Right forelimb (tissue), 1 donor: ENCODE results near the gene EXOC4.

Source experiments
- DNase-seq: peaks from one replicate; pipeline ENCODE4 v3.0.0-alpha.2; 2018

EXOC4 gene

DNA sequence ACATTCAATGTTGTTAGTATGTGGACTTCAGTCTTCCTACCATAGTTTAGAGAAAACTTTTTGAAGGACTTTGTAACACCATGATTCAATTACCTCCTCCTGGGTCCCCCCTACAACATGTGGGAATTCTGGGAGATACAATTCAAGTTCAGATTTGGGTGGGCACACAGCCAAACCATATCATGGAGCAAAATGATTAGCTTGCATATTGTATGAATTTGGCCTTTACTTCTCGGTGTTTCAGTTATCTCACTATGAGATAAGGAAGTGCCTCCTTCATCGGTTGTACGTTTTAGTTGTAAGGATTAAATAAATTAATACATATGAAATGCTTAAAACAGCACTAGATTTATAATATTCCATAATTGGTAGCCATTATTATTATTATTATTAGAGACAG, 428.7 kb downstream of the EXOC4 start:
- DNase-seq, result no peak

DNA sequence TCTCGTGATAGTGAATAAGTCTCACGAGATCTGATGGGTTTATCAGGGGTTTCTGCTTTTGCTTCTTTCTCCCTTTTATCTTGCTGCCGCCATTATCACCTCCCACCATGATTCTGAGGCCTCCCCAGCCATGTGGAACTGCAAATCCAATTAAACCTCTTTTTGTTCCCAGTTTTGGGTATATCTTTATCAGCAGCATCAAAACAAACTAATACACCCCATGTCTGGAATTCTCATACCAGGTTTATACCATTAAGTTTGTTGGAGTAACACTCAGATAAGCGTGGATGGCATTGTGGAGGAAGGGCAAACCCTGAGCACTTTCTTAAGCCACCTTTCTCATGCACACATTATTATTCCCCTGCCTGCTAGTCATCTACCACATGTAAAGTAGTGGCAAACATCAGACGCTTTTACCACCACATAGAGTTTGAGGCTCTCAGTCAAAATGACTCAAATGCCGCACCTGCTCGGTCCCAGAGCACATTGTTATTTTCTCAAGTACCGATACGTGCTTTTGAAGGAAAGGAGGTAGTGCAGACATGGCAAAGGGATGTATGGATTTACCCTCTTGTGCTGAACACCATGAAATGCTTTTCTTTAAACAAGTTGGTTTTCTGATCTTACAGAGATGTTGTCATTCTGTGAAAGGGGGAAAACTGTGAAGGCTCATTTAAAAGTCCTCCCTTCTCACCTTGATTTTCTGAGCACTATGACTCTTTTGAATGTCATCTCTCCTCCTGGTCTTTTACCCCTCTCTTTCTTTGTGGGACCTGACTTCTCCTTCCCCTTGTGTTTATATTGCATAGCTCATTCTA, 429.7 kb downstream of the EXOC4 start:
- DNase-seq, result no peak

DNA sequence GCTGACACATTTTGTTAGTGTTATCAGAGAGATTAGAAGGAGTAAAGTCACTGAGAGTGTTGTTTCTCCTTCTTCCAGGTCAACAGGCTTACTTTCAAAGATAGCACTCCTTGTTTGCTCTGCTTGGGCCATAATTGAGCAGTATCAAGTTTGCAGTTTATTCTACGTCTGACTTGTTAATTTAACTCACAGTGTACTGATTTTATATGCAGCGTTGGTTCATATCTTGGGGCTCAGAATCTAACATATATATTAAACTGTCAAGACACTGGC, 430.2 kb downstream of the EXOC4 start:
- no peak for DNase-seq

DNA sequence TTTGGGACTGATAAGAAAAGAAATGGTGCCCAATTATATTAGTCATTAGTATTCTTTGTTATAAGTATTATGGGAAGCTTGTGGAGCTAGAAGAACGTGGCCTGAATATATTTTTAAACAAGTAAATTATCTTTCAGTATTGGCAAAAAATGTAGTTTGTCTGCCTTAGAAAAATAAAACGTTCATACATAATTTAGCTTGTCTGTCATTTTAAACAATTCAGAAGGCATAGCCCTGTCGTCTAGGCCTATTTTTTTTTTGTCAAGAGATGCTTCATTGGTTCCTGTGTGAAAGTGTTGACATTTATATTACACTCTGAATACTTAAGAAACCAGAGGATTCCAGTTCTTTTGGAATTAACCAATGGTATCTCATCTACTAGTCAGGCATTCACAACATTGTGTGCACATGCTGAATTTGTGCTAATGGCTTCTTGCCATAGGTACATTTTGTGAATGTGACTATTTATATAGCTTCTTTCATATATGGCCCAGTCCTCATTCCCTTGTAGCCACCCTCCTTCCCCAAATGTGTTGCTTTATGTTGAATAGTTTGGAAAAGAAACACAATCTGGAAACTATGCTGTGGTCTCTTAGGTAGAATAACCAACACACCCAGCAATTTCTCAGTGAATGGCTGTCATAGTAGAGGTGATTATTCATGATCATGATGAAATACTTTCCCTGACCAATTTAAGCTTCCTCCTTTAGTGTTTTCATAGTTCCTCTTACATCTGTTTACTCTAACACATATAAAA, 435.8 kb downstream of the EXOC4 start:
- DNase-seq, result no peak

DNA sequence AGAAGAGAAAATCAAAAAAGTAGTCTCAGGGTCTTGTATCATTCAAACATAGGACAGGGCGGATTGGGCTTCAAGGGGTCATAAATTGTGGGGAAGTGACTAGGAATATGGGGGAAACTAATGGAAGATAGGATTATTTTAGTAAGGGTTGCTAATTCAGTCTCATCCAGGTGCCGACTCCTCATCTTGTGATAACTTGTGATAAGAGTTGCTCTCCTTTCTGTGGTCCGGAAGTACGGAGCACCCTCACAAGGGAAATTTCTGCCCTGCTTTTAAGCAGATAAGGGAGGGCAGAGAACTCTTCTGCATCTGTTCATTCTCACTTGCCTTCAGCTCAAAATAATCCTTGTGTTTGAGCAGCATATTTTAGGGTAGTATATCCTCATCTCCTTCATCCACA, 437.9 kb downstream of the EXOC4 start:
- no peak for DNase-seq

DNA sequence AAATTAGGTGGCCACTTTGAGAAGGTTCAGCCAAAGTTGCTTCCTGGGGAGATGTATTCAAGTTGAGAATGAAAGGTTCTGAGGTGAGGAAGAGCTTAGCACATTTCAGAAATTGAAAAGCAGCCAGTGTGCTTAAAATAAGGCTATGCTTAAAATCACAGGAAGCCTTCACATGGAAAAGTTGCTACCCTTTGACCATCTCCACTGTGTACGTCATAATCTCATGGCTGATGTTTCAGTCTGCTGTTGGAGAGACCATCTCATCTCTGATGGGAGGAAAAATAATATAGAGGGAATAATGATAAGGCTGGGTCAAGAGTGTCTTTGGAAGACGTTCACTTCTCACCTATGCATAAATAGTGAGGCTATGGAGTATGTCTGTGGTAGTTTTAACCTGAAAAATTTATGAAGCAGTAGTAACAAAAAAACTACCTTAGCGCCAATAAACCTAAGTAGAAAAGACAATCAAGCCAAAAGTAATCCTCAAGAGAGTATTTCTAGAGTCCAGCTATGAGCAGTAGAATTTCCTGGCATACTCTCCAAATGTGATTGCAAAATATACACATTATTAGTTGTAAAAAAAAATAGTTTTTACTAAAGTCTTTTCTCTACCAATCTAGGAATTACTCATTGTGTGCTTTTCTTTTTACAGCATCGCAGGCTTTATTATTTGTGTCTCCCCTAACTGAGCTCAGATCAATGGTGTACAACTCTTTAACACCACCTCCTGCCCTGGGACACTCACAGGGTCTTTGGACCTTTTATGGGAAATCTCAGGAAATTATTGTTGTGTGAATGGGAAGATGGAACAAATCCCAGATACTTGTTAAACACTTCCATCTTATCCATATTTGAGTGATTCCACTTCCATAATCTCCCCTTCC, 439.1 kb downstream of the EXOC4 start:
- no peak for DNase-seq

DNA sequence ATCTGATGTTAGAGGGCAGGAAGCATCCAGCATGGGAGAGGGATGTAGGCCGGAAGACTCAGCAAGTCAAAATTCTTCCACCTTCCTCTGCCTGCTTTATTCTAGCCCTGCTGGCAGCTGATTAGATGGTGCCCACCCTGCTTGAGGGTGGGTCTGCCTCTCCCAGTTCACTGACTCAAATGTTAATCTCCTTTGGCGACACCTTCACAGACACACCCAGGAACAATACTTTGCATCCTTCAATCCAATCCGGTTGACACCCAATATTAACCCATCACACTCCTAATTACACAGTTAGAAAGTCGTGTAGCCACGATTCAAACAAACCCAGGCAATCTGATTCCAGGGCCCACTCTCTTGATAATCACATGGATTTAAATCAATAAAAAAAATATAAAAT, 440.4 kb downstream of the EXOC4 start:
- no peak for DNase-seq

DNA sequence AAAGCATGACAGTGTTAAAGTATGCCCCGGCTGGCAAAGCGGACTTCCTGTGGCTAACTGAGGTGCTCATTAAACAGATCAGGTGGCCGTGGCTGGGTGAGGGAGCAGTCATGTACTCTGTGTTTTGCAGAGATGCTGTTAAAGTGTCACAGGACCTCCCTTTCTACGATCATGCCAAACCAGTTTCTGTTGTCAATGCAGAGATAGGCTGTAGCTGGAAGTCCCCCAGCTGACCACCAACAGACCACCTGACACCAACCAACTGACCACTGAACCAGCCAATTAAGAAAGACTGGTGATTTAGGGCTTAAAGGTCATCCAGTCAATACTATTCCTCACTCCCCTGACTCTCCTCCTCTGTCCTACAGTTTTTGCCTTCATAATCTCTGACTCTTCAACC, 443.2 kb downstream of the EXOC4 start:
- DNase-seq, result no peak

DNA sequence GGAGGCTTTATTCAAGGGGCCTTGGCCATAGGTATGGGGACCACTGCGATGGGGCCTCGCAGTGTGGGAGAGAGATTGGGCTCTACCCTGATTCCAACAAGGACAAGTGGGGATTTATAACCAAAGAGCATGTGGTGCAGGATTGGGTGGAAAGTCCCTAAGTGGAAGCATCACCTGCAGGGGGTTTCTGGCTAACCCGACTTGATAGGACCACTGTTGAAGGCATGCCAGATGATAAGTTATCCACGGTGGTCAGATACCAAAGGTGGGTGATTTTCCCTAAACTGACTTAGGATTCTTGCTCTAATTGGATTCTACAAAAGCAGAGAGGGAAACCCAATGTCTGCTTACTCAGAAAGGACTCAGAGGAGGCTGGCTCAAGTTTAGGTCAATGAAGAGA, 444.7 kb downstream of the EXOC4 start:
- no peak for DNase-seq

DNA sequence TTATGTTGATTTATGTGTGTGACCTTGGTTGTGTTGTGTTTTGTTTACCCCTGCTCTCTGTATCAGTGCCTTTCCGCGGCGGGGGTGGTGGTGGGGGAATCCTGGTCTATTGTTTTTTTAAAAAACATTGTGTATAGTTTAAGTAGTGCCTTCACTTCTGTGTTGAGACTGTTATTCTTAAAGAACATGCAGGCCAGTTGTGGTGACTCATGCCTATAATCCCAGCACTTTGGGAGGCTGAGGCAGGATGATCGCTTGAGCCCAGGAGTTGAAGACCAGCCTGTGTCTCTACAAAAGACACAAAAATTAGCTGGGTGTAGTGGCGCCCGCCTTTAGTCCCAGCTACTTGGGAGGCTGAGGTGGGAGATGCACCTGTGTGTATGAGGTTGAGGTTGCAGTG, 445.2 kb downstream of the EXOC4 start:
- DNase-seq, result no peak

DNA sequence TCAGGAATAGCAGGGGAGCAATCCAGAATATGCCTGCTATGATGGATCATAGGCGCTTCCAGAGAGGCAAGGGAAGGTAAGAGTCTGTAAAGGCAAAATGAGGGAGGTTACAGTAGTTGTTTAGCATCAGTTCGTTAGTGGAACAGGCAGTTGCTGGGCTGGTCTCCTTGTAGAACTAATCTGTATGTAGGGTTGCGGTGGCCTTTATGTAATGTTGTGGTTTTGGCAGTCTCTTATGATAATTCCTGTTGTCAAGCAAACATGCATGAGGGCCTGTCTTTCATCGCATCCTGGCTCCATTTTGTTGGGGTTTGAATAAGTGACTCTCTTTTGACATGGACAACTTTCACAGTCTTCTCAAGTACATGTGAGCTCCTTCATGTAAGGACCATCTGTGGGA, 446.5 kb downstream of the EXOC4 start:
- DNase-seq, result no peak

DNA sequence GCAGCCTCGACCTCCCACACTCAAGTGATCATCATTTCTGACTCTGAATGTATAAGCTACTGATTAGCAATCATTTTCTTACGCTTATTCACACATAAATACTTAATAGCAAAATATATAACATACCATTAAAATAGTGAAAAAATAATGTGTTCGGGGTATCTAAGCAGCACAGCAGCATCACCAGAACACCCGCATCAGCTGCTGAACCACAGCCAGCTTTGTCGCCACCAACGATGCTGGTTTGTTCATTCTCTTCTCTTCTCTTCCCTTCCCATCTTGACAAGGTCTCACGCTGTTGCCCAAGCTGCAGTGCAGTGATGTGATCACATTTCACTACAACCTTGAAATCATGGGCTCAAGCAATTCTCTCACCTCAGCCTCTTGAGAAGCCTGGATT, 449.2 kb downstream of the EXOC4 start:
- DNase-seq, result no peak

DNA sequence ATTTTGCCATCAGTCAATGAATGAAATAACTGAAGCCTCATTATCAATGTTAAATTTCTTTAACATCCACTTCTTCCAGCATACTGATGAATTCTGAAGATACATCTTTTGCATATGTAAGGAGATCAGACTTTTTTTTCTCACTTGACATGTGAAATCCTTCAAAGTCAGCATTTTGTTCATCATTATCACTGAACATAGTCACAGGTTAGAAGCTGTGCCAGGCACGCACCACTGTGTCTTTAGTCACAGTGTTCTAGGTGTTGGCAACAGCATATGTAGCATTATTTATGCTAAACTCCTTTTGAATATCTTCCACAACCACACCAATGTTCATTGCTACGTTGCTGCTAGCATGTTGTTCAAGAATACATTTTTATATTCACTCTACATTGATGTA, 450.1 kb downstream of the EXOC4 start:
- no peak for DNase-seq

DNA sequence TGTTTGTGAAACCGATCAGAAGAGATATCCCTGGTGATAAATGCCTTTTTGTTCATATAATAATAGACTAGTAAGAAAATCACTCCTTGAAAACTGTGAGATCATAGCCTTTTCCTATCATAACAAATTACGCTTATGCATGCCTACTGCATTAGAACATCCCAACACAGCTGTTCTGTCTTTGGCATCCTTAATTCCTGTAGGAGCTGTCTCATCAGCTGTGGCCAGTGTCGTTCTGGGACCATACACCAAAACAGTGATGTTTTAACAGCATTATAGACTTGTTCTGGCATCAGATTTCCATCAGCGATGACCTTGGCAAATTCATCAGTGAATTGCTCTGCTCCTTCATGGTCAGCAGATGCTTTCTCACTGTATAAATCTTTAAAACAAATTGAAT, 450.7 kb downstream of the EXOC4 start:
- DNase-seq, result peak; percentile 43

DNA sequence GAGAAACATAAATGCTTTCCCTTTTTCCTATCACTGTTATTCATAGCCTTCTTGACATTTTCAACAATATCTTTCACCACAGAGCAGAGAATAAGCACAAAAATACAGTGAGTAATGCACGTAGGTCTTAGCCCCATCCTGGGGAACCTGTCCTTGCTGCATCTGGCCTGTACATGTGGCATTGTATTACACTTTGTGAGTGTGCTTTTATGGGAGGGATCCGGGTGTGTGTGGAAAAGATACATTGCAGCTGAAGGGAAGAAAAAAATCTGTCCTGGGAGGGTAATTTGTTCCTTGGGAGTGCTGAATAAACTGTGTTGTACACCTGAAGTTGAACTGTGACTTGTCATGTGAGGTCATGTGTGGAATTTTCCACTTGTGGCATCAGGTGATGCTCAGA, 451.6 kb downstream of the EXOC4 start:
- DNase-seq, result no peak

DNA sequence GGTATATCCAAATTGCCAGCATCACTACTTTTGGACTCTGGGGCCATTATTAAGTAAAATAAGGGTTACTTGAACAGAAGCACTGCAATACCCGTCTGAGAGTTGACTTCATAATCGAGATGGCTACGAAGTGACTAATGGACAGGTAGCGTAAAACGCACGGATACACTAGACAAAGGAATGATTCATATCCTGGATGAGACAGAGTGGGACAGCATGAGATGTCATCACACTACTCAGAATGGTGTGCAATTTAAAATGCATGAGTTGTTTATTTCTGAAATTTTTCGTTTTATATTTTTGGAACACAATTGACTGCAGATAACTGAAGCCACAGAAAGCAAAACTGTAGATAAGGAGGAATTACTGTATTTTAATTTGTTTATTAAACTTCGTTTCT, 452.7 kb downstream of the EXOC4 start:
- DNase-seq, result no peak

DNA sequence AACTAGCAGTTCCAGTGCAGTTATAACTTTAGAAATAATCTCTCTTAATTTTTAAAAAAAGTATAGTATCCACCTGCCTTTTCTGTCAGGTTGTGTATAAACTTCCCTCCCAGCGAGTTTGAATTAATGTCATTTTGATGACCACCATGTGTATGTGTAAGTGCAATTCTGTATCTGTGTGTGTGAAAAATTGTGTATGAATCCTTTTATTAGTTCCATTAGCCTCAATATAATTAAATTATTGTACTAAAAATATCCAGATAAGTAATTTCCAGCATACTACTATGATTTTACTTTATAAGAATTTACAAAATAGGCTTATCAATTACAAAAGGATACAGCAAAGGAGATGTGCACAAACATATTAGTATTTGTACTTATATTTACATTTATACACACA, 453.1 kb downstream of the EXOC4 start:
- no peak for DNase-seq

DNA sequence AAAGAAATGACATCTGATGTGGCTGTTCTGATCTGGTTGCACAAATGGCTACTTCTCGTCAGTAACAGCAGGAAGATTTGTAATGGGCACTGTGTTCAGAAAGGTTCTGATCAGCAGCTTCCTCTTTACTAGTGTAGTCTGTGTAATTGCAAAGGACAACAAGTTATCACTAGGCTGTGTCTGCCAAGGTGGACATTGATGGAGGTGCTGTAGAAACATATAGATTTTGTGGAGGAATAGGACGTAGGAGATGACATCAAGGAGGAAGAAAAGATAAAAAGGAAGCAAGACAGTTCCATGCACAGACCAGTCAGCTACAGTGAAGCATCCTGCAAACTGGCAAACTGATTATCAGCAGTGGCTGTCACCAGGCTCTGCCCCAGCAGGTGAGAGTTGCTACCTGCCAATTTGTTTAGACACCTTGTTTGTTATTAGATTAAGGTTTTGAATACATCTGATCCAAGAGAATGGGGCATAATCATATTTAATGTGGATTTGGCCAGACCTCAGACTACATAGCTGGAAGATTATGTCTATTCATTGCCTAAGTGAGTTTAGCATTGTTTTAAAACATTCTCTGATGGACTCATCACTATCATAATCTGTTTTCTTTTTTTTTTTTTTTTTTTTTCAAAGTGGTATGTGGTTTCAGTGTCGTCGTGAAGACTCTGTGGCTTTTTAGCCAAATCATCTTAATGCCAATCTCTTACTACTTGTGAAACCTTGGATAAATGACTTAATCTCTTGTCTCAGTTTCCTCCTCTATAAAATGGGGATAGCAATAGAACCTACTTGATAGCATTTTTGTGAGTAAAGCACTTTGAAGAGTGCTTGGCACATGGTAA, 456.4 kb downstream of the EXOC4 start:
- DNase-seq, result no peak

DNA sequence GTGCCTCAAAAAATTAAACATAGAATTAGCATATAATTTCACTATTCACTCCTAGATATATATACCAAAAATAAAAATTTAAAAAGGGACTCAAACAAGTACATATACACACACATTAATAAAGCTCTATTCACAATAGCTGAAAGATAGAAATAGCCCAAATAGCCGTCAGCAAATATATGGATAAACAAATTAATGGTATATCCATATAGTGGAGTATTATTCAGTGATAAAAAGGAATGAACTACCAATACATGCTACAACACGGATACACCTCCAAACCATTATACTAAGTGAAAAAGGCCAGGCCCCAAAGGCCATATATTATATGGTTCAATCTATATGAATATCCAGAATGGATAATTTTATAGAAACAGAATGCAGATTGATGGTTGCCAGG, 459.7 kb downstream of the EXOC4 start:
- no peak for DNase-seq

DNA sequence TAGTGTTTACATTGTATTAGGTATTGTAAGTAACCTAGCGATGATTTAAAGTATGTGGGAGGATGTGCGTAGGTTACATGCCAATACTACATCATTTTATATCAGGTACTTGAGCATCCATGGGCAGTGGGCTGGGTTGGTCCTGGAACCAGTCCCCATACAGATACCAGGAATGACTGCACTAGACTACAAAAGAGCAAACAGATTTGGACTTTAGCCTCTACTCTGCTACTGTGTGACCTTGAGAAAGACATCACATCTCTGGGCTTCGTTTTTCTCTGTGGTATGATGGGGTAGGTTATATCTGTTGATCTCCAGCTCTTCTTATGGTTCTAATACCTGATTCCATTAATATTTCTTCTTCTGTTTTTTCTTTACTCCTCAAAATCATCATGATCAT, 461.8 kb downstream of the EXOC4 start:
- no peak for DNase-seq

DNA sequence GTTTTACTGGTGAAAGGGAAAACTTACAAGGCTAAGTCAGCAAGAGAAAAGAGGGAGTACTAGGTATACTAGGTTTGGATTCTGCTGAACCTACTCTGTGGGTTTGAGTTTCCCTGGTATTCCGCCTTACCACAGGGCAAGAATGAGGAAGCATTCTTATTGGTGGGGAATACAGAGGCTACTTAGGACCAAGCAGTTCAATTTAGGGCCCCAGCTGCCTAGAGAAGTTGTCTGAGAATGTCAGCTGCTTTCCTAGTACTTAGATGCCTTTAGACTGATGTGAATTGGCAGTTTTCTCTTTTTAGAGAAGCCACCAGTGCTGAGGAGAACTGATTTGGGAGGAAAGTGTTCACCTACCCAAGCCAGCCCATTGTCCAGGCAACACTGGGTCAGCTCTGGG, 465.3 kb downstream of the EXOC4 start:
- DNase-seq, result no peak

DNA sequence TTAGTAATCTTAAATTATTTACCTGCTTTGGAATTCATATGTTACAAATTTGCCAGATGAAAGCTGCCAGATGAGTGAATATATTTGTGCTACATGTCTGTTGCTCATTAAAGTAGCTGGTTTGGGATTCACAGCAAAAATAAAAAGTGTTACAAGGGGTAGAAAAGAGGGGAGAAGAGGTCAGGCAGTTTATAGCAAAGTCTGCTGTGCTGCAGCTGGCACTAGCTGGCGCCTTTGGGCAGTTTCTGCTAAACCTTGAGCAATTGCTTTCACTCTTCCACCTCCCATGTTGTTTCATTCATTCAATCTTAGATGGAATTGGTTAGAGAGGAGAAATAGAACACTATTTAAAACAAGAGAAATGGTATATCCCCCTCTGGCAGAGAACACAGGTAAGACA, 470.2 kb downstream of the EXOC4 start:
- no peak for DNase-seq

DNA sequence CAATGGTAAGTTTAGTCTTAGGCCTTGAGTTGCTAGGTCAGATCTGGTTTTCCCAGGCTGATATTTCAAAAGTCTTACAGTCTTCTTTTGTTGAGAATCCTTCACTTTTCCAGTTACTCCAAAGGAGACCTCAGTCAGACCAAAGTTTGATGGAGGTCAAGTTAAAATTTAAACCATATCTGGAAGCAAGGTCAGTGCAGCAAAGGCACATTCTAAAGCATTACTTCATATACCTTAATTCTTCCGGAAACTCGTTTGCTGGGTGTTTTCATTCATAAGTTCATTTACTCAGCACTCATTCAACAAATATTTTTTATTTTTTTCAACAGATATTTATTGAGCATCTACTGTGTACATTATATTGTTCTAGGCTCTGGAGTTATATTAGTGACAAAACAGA, 471.3 kb downstream of the EXOC4 start:
- DNase-seq, result no peak
